CD14-positive monocyte (primary cell): ENCODE results near the gene INF2. TPM values are rescaled to one million over a fixed set of nuclear protein-coding genes. Genes with fewer than 3 reads are reported as not detected.

Experiments
- DNase-seq, 3 donors: peaks; one replicate each; pipeline ENCODE4 v3.0.0-alpha.2; 2011 to 2022
- H2AFZ ChIP-seq: 2 replicates; pipeline ENCODE4 v1.6.0; 2012; ENCODE audit warnings: mild to moderate bottlenecking, low read depth, low read length, inconsistent platforms; ENCODE audit not compliant: insufficient read depth, poor library complexity, severe bottlenecking
- H3K27ac ChIP-seq, 2 donors: 1 replicate in 1 of 2; 2 replicates in 1 of 2; pipeline ENCODE4 v1.5.1; 2012 to 2013; ENCODE audit warnings: low read length in 2 of 2, control low read depth in 1 of 2, inconsistent platforms in 1 of 2, low read depth in 1 of 2, mild to moderate bottlenecking in 1 of 2
- H3K27me3 ChIP-seq, 2 donors: one replicate each; pipeline versions ENCODE4 v1.6.0 to v1.6.1; 2011 to 2013; ENCODE audit warnings: low read length in 2 of 2; ENCODE audit not compliant: control insufficient read depth in 2 of 2, insufficient read depth in 2 of 2
- H3K36me3 ChIP-seq, 2 donors: replicated peaks in 1 of 2; 1 replicate in 1 of 2; 2 replicates in 1 of 2; pipeline versions ENCODE4 v1.5.1 to v1.6.1; 2012 to 2013; ENCODE audit warnings: low read length in 2 of 2, control low read depth in 1 of 2, inconsistent platforms in 1 of 2, mild to moderate bottlenecking in 1 of 2; ENCODE audit not compliant: insufficient read depth in 2 of 2, control insufficient read depth in 1 of 2
- H3K4me1 ChIP-seq, 2 donors: 1 replicate in 1 of 2; 2 replicates in 1 of 2; pipeline versions ENCODE4 v1.5.1 to v1.6.1; 2012 to 2013; ENCODE audit warnings: low read length in 2 of 2, control low read depth in 1 of 2, inconsistent platforms in 1 of 2, mild to moderate bottlenecking in 1 of 2, moderate library complexity in 1 of 2; ENCODE audit not compliant: insufficient read depth in 2 of 2, control insufficient read depth in 1 of 2
- H3K4me2 ChIP-seq: replicated peaks from 2 replicates; pipeline ENCODE3; 2012; ENCODE audit warnings: low read length, moderate library complexity, mild to moderate bottlenecking; ENCODE audit not compliant: poor library complexity, severe bottlenecking; ENCODE audit errors: extremely low read depth
- H3K4me3 ChIP-seq, 3 experiments: fragments of 200-600 bp in 1 of 3; sonication (generic) in 1 of 3; replicated peaks in 1 of 3; 1 replicate in 2 of 3; 2 replicates in 1 of 3; pipeline ENCODE4 v1.5.1; 2011 to 2013; ENCODE audit warnings: low read length in 3 of 3, mild to moderate bottlenecking in 3 of 3, control low read depth in 2 of 3, low read depth in 2 of 3, inconsistent platforms in 1 of 3, moderate library complexity in 1 of 3
- H3K79me2 ChIP-seq: 2 replicates; pipeline ENCODE4 v1.6.0; 2012; ENCODE audit warnings: mild to moderate bottlenecking, control low read depth, inconsistent platforms, low read length, moderate library complexity; ENCODE audit not compliant: insufficient read depth
- H3K9ac ChIP-seq: 2 replicates; pipeline ENCODE4 v1.6.0; 2017; ENCODE audit warnings: low read length, mild to moderate bottlenecking; ENCODE audit not compliant: insufficient read depth, poor library complexity, severe bottlenecking
- H3K9me3 ChIP-seq, 2 donors: replicated peaks in 1 of 2; 1 replicate in 1 of 2; 2 replicates in 1 of 2; pipeline versions ENCODE4 v1.5.1 to v1.6.1; 2012 to 2013; ENCODE audit warnings: low read length in 2 of 2, control low read depth in 1 of 2; ENCODE audit not compliant: control insufficient read depth in 1 of 2, insufficient read depth in 1 of 2
- H4K20me1 ChIP-seq: 2 replicates; pipeline ENCODE4 v1.6.0; 2012; ENCODE audit warnings: mild to moderate bottlenecking, low read length, control low read depth, moderate library complexity; ENCODE audit not compliant: insufficient read depth
- H3K27ac Mint-ChIP-seq, 7 donors: one replicate each; pipeline ENCODE4 v1.8.0; 2020; ENCODE audit warnings: mild to moderate bottlenecking in 7 of 7, mixed read lengths in 7 of 7, moderate library complexity in 6 of 7, inconsistent platforms in 2 of 7
- H3K27me3 Mint-ChIP-seq, 3 donors: one replicate each; pipeline ENCODE4 v1.8.0; 2021 to 2022; ENCODE audit warnings: low read depth in 3 of 3, mild to moderate bottlenecking in 3 of 3, mixed read lengths in 3 of 3, moderate library complexity in 3 of 3, inconsistent platforms in 1 of 3
- H3K36me3 Mint-ChIP-seq, 2 donors: one replicate each; pipeline ENCODE4 v1.8.0; 2020; ENCODE audit warnings: mixed read lengths in 2 of 2, inconsistent platforms in 1 of 2, mild to moderate bottlenecking in 1 of 2
- H3K4me1 Mint-ChIP-seq: one replicate; pipeline ENCODE4 v1.8.0; 2020; ENCODE audit warnings: mild to moderate bottlenecking, mixed read lengths
- H3K4me3 Mint-ChIP-seq, 2 donors: one replicate each; pipeline ENCODE4 v1.8.0; 2020; ENCODE audit warnings: mild to moderate bottlenecking in 2 of 2, mixed read lengths in 2 of 2, moderate library complexity in 1 of 2
- H3K9me3 Mint-ChIP-seq, 7 donors: one replicate each; pipeline ENCODE4 v1.8.0; 2020 to 2022; ENCODE audit warnings: mixed read lengths in 7 of 7, mild to moderate bottlenecking in 6 of 7, moderate library complexity in 6 of 7, inconsistent platforms in 2 of 7
- WGBS: methylation state at CpG from one replicate; pipeline ENCODE4 v1.1.5; 2013; ENCODE audit warnings: missing lambda C conversion rate; ENCODE audit not compliant: insufficient coverage; 5-methylcytosine and 5-hydroxymethylcytosine counted together
- intact Hi-C, 2 donors: fragments of 100-400 bp; cut with micrococcal nuclease; formaldehyde crosslinking; loops; one replicate each; pipeline versions ENCODE4 v1.15.0 to v1.15.1; 2023
- polyA plus RNA-seq, 3 donors: library from polyadenylated mRNA; depleted of rRNA in 1 of 3; unstranded in 2 of 3; stranded (reverse) in 1 of 3; fragments of 300-500 nt in 2 of 3; fragments of >200 nt in 1 of 3; fragmentation: Illumina TruSeq in 2 of 3; gene quantifications; 1 replicate in 2 of 3; 2 replicates in 1 of 3; pipeline ENCODE4 v1.2.3, GENCODE V29; 2012 to 2021
- TF ChIP-seq, protein P1 (sequence below): fragments of 200-600 bp; IDR thresholded peaks from one replicate; pipeline ENCODE4 v1.8.0; 2022; ENCODE audit warnings: antibody characterized with exemption, mild to moderate bottlenecking

The INF2 gene
- polyA plus RNA-seq, 3 donors = 2.9 to 23.3 (median 3.8) TPM

DNA sequence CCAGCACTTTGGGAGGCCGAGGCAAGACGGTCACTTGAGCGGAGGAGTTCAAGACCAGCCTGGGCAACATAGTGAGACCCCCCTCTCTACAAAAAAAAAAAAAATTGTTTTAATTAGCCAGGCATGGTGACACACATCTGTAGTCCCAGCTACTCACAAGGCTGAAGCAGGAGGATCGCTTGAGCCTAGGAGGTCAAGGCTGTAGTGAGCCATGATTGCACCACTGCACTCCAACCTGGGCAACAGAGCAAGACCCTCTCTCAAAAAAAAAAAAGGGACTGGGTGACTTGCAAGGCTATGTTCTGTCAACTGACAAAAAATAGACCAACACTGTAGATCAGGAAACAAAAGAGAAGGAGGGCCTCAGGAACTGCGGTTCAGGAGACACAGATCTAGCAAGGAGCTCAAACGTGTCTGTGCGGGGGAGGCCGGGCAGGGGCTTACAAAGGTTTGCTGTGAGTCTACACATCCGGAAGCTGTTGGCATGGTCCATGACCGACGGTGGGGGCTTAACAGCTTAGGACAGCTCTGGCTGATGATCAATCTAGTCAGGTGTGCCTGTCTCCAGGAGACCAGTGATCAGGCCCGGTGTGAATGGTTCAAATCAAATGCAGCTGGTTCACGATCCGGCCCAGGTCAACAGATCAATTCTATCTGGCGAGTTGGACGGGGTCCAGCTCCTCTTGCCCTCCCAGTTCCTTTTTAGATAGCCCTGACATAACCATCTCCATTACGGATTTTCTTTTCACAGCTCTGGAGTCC lies 31.7 kb upstream of the INF2 start:
- H3K4me1 ChIP-seq = peaks cover 15 to 20% of the 10 kb centered on the region in 2 donors
- no peak overlapping the region for H3K27ac ChIP-seq
- WGBS = 25% methylated on average over 14 of the region's 17 CpGs
- H3K27me3 ChIP-seq = peaks cover 0 to 28% of the 10 kb centered on the region in 2 donors
- H3K4me1 Mint-ChIP-seq = peaks cover 26% of the 10 kb centered on the region
- H3K27ac Mint-ChIP-seq = peak overlapping the region in 1 of 7 donors; percentile 81
- no peaks in the 10 kb centered on the region for H4K20me1 ChIP-seq
- TF ChIP-seq, protein P1, sequence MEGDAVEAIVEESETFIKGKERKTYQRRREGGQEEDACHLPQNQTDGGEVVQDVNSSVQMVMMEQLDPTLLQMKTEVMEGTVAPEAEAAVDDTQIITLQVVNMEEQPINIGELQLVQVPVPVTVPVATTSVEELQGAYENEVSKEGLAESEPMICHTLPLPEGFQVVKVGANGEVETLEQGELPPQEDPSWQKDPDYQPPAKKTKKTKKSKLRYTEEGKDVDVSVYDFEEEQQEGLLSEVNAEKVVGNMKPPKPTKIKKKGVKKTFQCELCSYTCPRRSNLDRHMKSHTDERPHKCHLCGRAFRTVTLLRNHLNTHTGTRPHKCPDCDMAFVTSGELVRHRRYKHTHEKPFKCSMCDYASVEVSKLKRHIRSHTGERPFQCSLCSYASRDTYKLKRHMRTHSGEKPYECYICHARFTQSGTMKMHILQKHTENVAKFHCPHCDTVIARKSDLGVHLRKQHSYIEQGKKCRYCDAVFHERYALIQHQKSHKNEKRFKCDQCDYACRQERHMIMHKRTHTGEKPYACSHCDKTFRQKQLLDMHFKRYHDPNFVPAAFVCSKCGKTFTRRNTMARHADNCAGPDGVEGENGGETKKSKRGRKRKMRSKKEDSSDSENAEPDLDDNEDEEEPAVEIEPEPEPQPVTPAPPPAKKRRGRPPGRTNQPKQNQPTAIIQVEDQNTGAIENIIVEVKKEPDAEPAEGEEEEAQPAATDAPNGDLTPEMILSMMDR = no peak
- no peak overlapping the region for H3K9ac ChIP-seq
- H3K36me3 Mint-ChIP-seq = no peaks in the 10 kb centered on the region
- H3K36me3 ChIP-seq = no peaks in the 10 kb centered on the region
- H3K4me3 ChIP-seq = no peak overlapping the region
- DNase-seq = no peak
- H2AFZ ChIP-seq = no peak overlapping the region
- H3K4me3 Mint-ChIP-seq = no peak overlapping the region
- no peak overlapping the region for H3K4me2 ChIP-seq
- peaks cover 31 to 35% (median 33%) of the 10 kb centered on the region in 3 donors for H3K27me3 Mint-ChIP-seq
- H3K9me3 ChIP-seq = peaks cover 11 to 19% of the 10 kb centered on the region in 2 donors
- intact Hi-C loops = no loop called here
- peaks cover 8 to 35% (median 19%) of the 10 kb centered on the region in 7 donors for H3K9me3 Mint-ChIP-seq
- no peaks in the 10 kb centered on the region for H3K79me2 ChIP-seq

DNA sequence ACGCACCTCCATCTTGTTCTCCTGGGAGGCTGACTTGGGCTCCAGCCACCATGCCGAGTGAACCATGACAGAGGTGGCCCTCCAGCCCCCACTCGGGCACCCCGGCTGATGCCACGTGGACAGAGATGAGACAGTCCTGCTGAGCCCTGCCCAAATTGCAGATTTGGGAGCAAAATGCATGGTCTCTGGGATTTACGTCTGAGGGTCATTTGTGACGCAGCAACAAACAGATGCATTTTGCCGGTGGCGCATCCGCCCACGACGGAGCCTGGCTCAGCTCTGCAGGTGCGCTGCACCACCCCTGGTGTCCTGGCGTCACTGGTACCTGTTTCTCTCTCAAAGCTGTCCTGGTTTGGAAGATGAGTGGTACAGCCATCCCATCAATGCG lies 31.1 kb upstream of the INF2 start:
- Mint-ChIP-seq H3K4me1 (peaks cover 26% of the 10 kb centered on the region), H3K4me3 (no peak overlapping the region), H3K36me3 (no peaks in the 10 kb centered on the region), H3K9me3 (peaks cover 6 to 31% (median 15%) of the 10 kb centered on the region in 7 donors), H3K27ac (peak overlapping the region in 1 of 7 donors; percentile 81), H3K27me3 (peaks cover 31 to 35% (median 33%) of the 10 kb centered on the region in 3 donors)
- no peak overlapping the region for H3K27ac ChIP-seq
- H3K36me3 ChIP-seq = no peaks in the 10 kb centered on the region
- H4K20me1 ChIP-seq = no peaks in the 10 kb centered on the region
- H3K4me2 ChIP-seq = no peak overlapping the region
- peaks cover 15 to 20% of the 10 kb centered on the region in 2 donors for H3K4me1 ChIP-seq
- no peak overlapping the region for H3K4me3 ChIP-seq
- H3K9me3 ChIP-seq = peaks cover 7 to 13% of the 10 kb centered on the region in 2 donors
- intact Hi-C loops = no loop called here
- TF ChIP-seq, protein P1 = no peak
- H2AFZ ChIP-seq = no peak overlapping the region
- peaks cover 0 to 28% of the 10 kb centered on the region in 2 donors for H3K27me3 ChIP-seq
- 96% methylated on average over 15 of the region's 15 CpGs for WGBS
- H3K9ac ChIP-seq = no peak overlapping the region
- DNase-seq = no peak
- no peaks in the 10 kb centered on the region for H3K79me2 ChIP-seq
